Stimulated activated CD4-positive, alpha-beta T cell treated with anti-CD3 and anti-CD28 coated beads, TNF-alpha, amount 100 ng/mL, for 24 hours (primary cell): ENCODE data around the gene TMEM37.

ENCODE experiments used
- DNase-seq, 3 experiments: peaks; one replicate each; pipeline ENCODE4 v3.0.0-alpha.2; 2020; ENCODE audit warnings: low read depth in 3 of 3

TMEM37 gene

GRCh38 chr2:119478188-119478977 is 46.7 kb downstream of the TMEM37 start:
- DNase-seq, result no peak

GRCh38 chr2:119478978-119479295 is 47.3 kb downstream of the TMEM37 start:
- no peak for DNase-seq

- DNase-seq, result no peak
These were observed 48.5 kb downstream of the TMEM37 start for GRCh38 chr2:119480184-119480583.

GRCh38 chr2:119480718-119481142 is 49.1 kb downstream of the TMEM37 start:
- no peak for DNase-seq

- DNase-seq, result no peak
These were observed 50.1 kb downstream of the TMEM37 start for GRCh38 chr2:119481501-119482455.

- DNase-seq, result no peak
These were observed 51.1 kb downstream of the TMEM37 start for GRCh38 chr2:119482481-119483394.

- DNase-seq, result no peak
These were observed 51.7 kb downstream of the TMEM37 start for GRCh38 chr2:119483395-119483753.

GRCh38 chr2:119483896-119484718 is 52.5 kb downstream of the TMEM37 start:
- DNase-seq, result no peak

GRCh38 chr2:119484834-119485233 is 53.2 kb downstream of the TMEM37 start:
- no peak for DNase-seq

GRCh38 chr2:119485336-119486110 is 53.9 kb downstream of the TMEM37 start:
- DNase-seq, result no peak

GRCh38 chr2:119486196-119486827 is 54.7 kb downstream of the TMEM37 start:
- DNase-seq, result no peak

- no peak for DNase-seq
These were observed 55.2 kb downstream of the TMEM37 start for GRCh38 chr2:119486886-119487285.

- no peak for DNase-seq
These were observed 56.0 kb downstream of the TMEM37 start for GRCh38 chr2:119487434-119488244.
